Stimulated activated CD8-positive, alpha-beta memory T cell treated with anti-CD3 and anti-CD28 coated beads, Interleukin-12 subunit alpha, Interleukin-12 subunit beta, amount 100 ng/mL, for 1 hour (primary cell): Measurements from ENCODE around the gene OR2T11.
"Not testable (repeated sequence)": the region's sequence is repeated elsewhere in the genome, so short reads cannot be mapped to it uniquely, and the experiment has no call there.

Experiments used
- DNase-seq: peaks from one replicate; pipeline ENCODE4 v3.0.0-alpha.2; 2020; ENCODE audit warnings: low read depth

Gene OR2T11

GRCh38 chr1:248634991-248635390 is at the start of gene OR2T11:
Gene OR2T11 (minus strand): TSS chr1:248635091. CDS start chr1:248627128, 7,963 bp downstream.
- not testable (repeated sequence) for DNase-seq

GRCh38 chr1:248681651-248682050 is 46.8 kb upstream of the OR2T11 start:
- DNase-seq = no peak

- no peak for DNase-seq
Measured at GRCh38 chr1:248670003-248670402, 35.1 kb upstream of the OR2T11 start.

- not testable (repeated sequence) for DNase-seq
Measured at GRCh38 chr1:248663453-248664328, 28.8 kb upstream of the OR2T11 start.

- DNase-seq = not testable (repeated sequence)
Measured at GRCh38 chr1:248656797-248657196, 21.9 kb upstream of the OR2T11 start.

- not testable (repeated sequence) for DNase-seq
Measured at GRCh38 chr1:248655354-248655753, 20.5 kb upstream of the OR2T11 start, which contains the start of gene OR2T27. Gene OR2T27 (minus strand): TSS chr1:248655528. CDS start chr1:248650884, 4,644 bp downstream.

- not testable (repeated sequence) for DNase-seq
Measured at GRCh38 chr1:248648770-248649536, 14.1 kb upstream of the OR2T11 start.

- not testable (repeated sequence) for DNase-seq
Measured at GRCh38 chr1:248645178-248645577, 10.3 kb upstream of the OR2T11 start, which contains the start of gene OR2T35. Gene OR2T35 (minus strand): TSS chr1:248645278. CDS start chr1:248639258, 6,020 bp downstream.

- DNase-seq = not testable (repeated sequence)
Measured at GRCh38 chr1:248642971-248643651, 8.2 kb upstream of the OR2T11 start.

GRCh38 chr1:248641583-248641982 is 6.7 kb upstream of the OR2T11 start:
- not testable (repeated sequence) for DNase-seq

GRCh38 chr1:248640906-248641305 is 6.0 kb upstream of the OR2T11 start:
- DNase-seq = not testable (repeated sequence)

- not testable (repeated sequence) for DNase-seq
Measured at GRCh38 chr1:248639652-248640051, 4.8 kb upstream of the OR2T11 start.

GRCh38 chr1:248636612-248637011 is 1.7 kb upstream of the OR2T11 start:
- not testable (repeated sequence) for DNase-seq

GRCh38 chr1:248631354-248632008 is 3.4 kb downstream of the OR2T11 start:
- no peak for DNase-seq

- DNase-seq = no peak
Measured at GRCh38 chr1:248630551-248630950, 4.3 kb downstream of the OR2T11 start.

- DNase-seq = no peak
Measured at GRCh38 chr1:248627971-248628844, 6.7 kb downstream of the OR2T11 start.

- no peak for DNase-seq
Measured at GRCh38 chr1:248625971-248626370, 8.9 kb downstream of the OR2T11 start.

GRCh38 chr1:248625166-248625565 is 9.7 kb downstream of the OR2T11 start:
- no peak for DNase-seq

GRCh38 chr1:248622570-248623001 is 12.3 kb downstream of the OR2T11 start:
- no peak for DNase-seq

- DNase-seq = no peak
Measured at GRCh38 chr1:248621770-248622169, 13.1 kb downstream of the OR2T11 start.
